WTC11 (cell line): Measurements from ENCODE around the gene CPNE2. TPM values are rescaled to one million over a fixed set of nuclear protein-coding genes. Genes with fewer than 3 reads are reported as not detected.

ENCODE experiments used
- ATAC-seq: fragments of 200-7000 bp; cut with Tn5 transposase; 2 replicates; pipeline ENCODE4 v1.10.0; 2021; ENCODE audit warnings: mild to moderate bottlenecking, moderate library complexity
- CTCF ChIA-PET: fragments of 300-600 bp; sonication (Branson Sonifier 250); formaldehyde crosslinking; loops from one replicate; lab custom pipeline; 2021; ENCODE audit warnings: antibody characterized with exemption; lab: Charles Lee
- POLR2A ChIA-PET: fragments of 350-600 bp; sonication (Branson Sonifier 250); formaldehyde crosslinking; loops from one replicate; lab custom pipeline; 2021; ENCODE audit warnings: antibody characterized with exemption; lab: Charles Lee
- DNase-seq: peaks from one replicate; pipeline ENCODE4 v3.0.0; 2021; ENCODE audit warnings: low spot score
- H3K27ac Mint-ChIP-seq: 2 replicates; pipeline ENCODE4 v1.8.0; 2021; ENCODE audit warnings: mixed read lengths
- H3K27me3 Mint-ChIP-seq: 2 replicates; pipeline ENCODE4 v1.8.0; 2021; ENCODE audit warnings: low read depth, mild to moderate bottlenecking, moderate library complexity, mixed read lengths
- H3K36me3 Mint-ChIP-seq: 2 replicates; pipeline ENCODE4 v1.8.0; 2021; ENCODE audit warnings: mixed read lengths
- H3K4me1 Mint-ChIP-seq: 2 replicates; pipeline ENCODE4 v1.8.0; 2022; ENCODE audit warnings: mixed read lengths
- H3K4me3 Mint-ChIP-seq: 2 replicates; pipeline ENCODE4 v1.8.0; 2021; ENCODE audit warnings: mild to moderate bottlenecking, moderate library complexity, mixed read lengths
- H3K9me3 Mint-ChIP-seq: 2 replicates; pipeline ENCODE4 v1.8.0; 2021; ENCODE audit warnings: mixed read lengths
- ARID4B ChIP-seq: sonication (generic); formaldehyde crosslinking; IDR thresholded peaks from 2 replicates; pipeline ENCODE4 v1.8.0; 2023; ENCODE audit warnings: missing genetic modification reagents, mild to moderate bottlenecking, borderline replicate concordance
- CDX4 ChIP-seq: fragments of 250-450 bp; sonication (Bioruptor Pico); IDR thresholded peaks from 2 replicates; pipeline ENCODE4 v1.9.0; 2021; ENCODE audit warnings: moderate library complexity, mild to moderate bottlenecking, inconsistent platforms, borderline replicate concordance
- CREB1 ChIP-seq: sonication (generic); formaldehyde crosslinking; IDR thresholded peaks from 2 replicates; pipeline ENCODE4 v1.8.0; 2023; ENCODE audit warnings: mild to moderate bottlenecking, missing genetic modification reagents
- CTCF ChIP-seq: fragments of 200-600 bp; IDR thresholded peaks from 2 replicates; pipeline ENCODE4 v1.8.0; 2022; ENCODE audit warnings: antibody characterized with exemption
- E2F1 ChIP-seq: sonication (generic); formaldehyde crosslinking; IDR thresholded peaks from 2 replicates; pipeline ENCODE4 v1.8.0; 2022; ENCODE audit warnings: mild to moderate bottlenecking, missing genetic modification reagents
- E2F5 ChIP-seq: sonication (generic); formaldehyde crosslinking; IDR thresholded peaks from 2 replicates; pipeline ENCODE4 v1.8.1; 2022; ENCODE audit warnings: mild to moderate bottlenecking, moderate library complexity, missing genetic modification reagents
- ETV6 ChIP-seq: sonication (generic); formaldehyde crosslinking; IDR thresholded peaks from 2 replicates; pipeline ENCODE4 v1.8.1; 2022; ENCODE audit warnings: mild to moderate bottlenecking, missing genetic modification reagents
- IRF1 ChIP-seq: sonication (generic); formaldehyde crosslinking; IDR thresholded peaks from 2 replicates; pipeline ENCODE4 v1.8.0; 2023; ENCODE audit warnings: missing genetic modification reagents
- IRF2 ChIP-seq: sonication (generic); formaldehyde crosslinking; IDR thresholded peaks from 2 replicates; pipeline ENCODE4 v1.8.0; 2022; ENCODE audit warnings: low read depth, missing genetic modification reagents, borderline replicate concordance
- JAZF1 ChIP-seq: fragments of 250-450 bp; sonication (Bioruptor Pico); IDR thresholded peaks from 2 replicates; pipeline ENCODE4 v1.9.0; 2021; ENCODE audit warnings: moderate library complexity, mild to moderate bottlenecking, inconsistent platforms
- KAT7 ChIP-seq: sonication (generic); formaldehyde crosslinking; IDR thresholded peaks from 2 replicates; pipeline ENCODE4 v1.8.1; 2023; ENCODE audit warnings: missing genetic modification reagents, mild to moderate bottlenecking, borderline replicate concordance
- NR3C1 ChIP-seq: sonication (generic); formaldehyde crosslinking; conservative IDR thresholded peaks from 2 replicates; pipeline ENCODE4 v1.8.1; 2023; ENCODE audit warnings: low read depth, mild to moderate bottlenecking, missing genetic modification reagents
- RELA ChIP-seq: sonication (generic); formaldehyde crosslinking; IDR thresholded peaks from 2 replicates; pipeline ENCODE4 v1.8.1; 2022; ENCODE audit warnings: missing genetic modification reagents, mild to moderate bottlenecking, borderline replicate concordance
- RORB ChIP-seq: fragments of 250-450 bp; sonication (Bioruptor Pico); IDR thresholded peaks from 2 replicates; pipeline ENCODE4 v1.9.0; 2021; ENCODE audit warnings: mild to moderate bottlenecking
- TEAD1 ChIP-seq: sonication (generic); formaldehyde crosslinking; IDR thresholded peaks from 2 replicates; pipeline ENCODE4 v1.8.0; 2022; ENCODE audit warnings: mild to moderate bottlenecking, missing genetic modification reagents
- ZNF121 ChIP-seq: sonication (generic); formaldehyde crosslinking; IDR thresholded peaks from 2 replicates; pipeline ENCODE4 v1.8.0; 2023; ENCODE audit warnings: missing genetic modification reagents
- ZNF138 ChIP-seq: sonication (generic); formaldehyde crosslinking; conservative IDR thresholded peaks from 2 replicates; pipeline ENCODE4 v1.8.1; 2022; ENCODE audit warnings: mild to moderate bottlenecking, moderate library complexity, missing genetic modification reagents
- ZNF263 ChIP-seq: sonication (generic); formaldehyde crosslinking; IDR thresholded peaks from 2 replicates; pipeline ENCODE4 v1.8.1; 2022; ENCODE audit warnings: low read depth, mild to moderate bottlenecking, moderate library complexity, missing genetic modification reagents
- ZNF317 ChIP-seq: sonication (generic); formaldehyde crosslinking; IDR thresholded peaks from 2 replicates; pipeline ENCODE4 v1.8.1; 2023; ENCODE audit warnings: low read depth, mild to moderate bottlenecking, moderate library complexity, missing genetic modification reagents, borderline replicate concordance
- ZNF423 ChIP-seq: fragments of 250-450 bp; sonication (Bioruptor Pico); IDR thresholded peaks from 2 replicates; pipeline ENCODE4 v2.1.2; 2022; ENCODE audit warnings: mild to moderate bottlenecking, moderate library complexity
- ZNF512 ChIP-seq: sonication (generic); formaldehyde crosslinking; IDR thresholded peaks from 2 replicates; pipeline ENCODE4 v1.8.1; 2022; ENCODE audit warnings: missing genetic modification reagents, borderline replicate concordance
- total RNA-seq: library from RNA; stranded (reverse); gene quantifications from 3 replicates; pipeline ENCODE4 v1.2.3, GENCODE V29; 2021

Gene CPNE2
- total RNA-seq, 1 experiment from 2014 or later, result 14.0 TPM

GRCh38 chr16:57178196-57178595 lies 85.8 kb downstream of the CPNE2 start:
- H3K27me3 Mint-ChIP-seq, result no peaks in the 10 kb centered on the region
- TF ChIP-seq KAT7, result no peak
- no peak overlapping the region for H3K27ac Mint-ChIP-seq
- no peak overlapping the region for H3K4me3 Mint-ChIP-seq
- peaks cover 11% of the 10 kb centered on the region for H3K36me3 Mint-ChIP-seq
- CTCF ChIA-PET, result interaction anchor here (0.6 kb wide), 1 partner anchor 85 kb away, joined by 4 read pairs; no protein-coding TSS in a partner anchor
- ATAC-seq (no peak), DNase-seq (no peak)
- POLR2A ChIA-PET, result no interaction called here
- peaks cover 24% of the 10 kb centered on the region for H3K4me1 Mint-ChIP-seq
- H3K9me3 Mint-ChIP-seq, result no peaks in the 10 kb centered on the region

GRCh38 chr16:57178793-57179212 lies 86.4 kb downstream of the CPNE2 start:
- Mint-ChIP-seq H3K27me3 (no peaks in the 10 kb centered on the region), H3K27ac (no peak overlapping the region), H3K9me3 (no peaks in the 10 kb centered on the region), H3K4me1 (peaks cover 29% of the 10 kb centered on the region), H3K4me3 (no peak overlapping the region), H3K36me3 (peaks cover 5% of the 10 kb centered on the region)
- TF ChIP-seq JAZF1 (CRISPR knock-in tag) (0 out of 2 replicates have a peak, but pooled peaks have one; percentile 56), ZNF121 (no peak), IRF2 (CRISPR knock-in tag) (no peak), ZNF317 (no peak), RORB (CRISPR knock-in tag) (0 out of 2 replicates have a peak, but pooled peaks have one; percentile 63), ZNF512 (CRISPR knock-in tag) (no peak), ZNF138 (CRISPR knock-in tag) (no peak)
- POLR2A ChIA-PET, result no interaction called here
- CTCF ChIA-PET, result interaction anchor here (0.6 kb wide), 1 partner anchor 86 kb away, joined by 4 read pairs; no protein-coding TSS in a partner anchor
- peak; percentile 67 for ATAC-seq
- no peak for DNase-seq

- ChIA-PET POLR2A (no interaction called here), CTCF (no interaction called here)
- no peak for DNase-seq
- Mint-ChIP-seq H3K4me3 (no peak overlapping the region), H3K27me3 (no peaks in the 10 kb centered on the region), H3K4me1 (peaks cover 34% of the 10 kb centered on the region), H3K36me3 (peaks cover 4% of the 10 kb centered on the region; the same call in 1 of the 2 replicates), H3K9me3 (no peaks in the 10 kb centered on the region), H3K27ac (peak overlapping the region; percentile 38)
- ATAC-seq, result no peak
- TF ChIP-seq NR3C1 (CRISPR knock-in tag), result no peak
- no peak for TF ChIP-seq CTCF
- TF ChIP-seq ETV6 (CRISPR knock-in tag), result no peak
- no peak for TF ChIP-seq KAT7
- no peak for TF ChIP-seq RELA (CRISPR knock-in tag)
- TF ChIP-seq E2F5 (CRISPR knock-in tag), result no peak
- TF ChIP-seq E2F1 (CRISPR knock-in tag), result no peak
- TF ChIP-seq ZNF263 (CRISPR knock-in tag), result no peak
- TF ChIP-seq IRF1 (CRISPR knock-in tag), result no peak
- no peak for TF ChIP-seq TEAD1 (CRISPR knock-in tag)
- no peak for TF ChIP-seq ZNF423 (CRISPR knock-in tag)
- TF ChIP-seq CDX4 (CRISPR knock-in tag), result no peak
- no peak for TF ChIP-seq ARID4B (CRISPR knock-in tag)
- no peak for TF ChIP-seq CREB1 (CRISPR knock-in tag)
These were observed 86.9 kb downstream of the CPNE2 start for GRCh38 chr16:57179215-57179828.
